Measurements from ENCODE around the gene RSRC1.

RSRC1 gene

DNA sequence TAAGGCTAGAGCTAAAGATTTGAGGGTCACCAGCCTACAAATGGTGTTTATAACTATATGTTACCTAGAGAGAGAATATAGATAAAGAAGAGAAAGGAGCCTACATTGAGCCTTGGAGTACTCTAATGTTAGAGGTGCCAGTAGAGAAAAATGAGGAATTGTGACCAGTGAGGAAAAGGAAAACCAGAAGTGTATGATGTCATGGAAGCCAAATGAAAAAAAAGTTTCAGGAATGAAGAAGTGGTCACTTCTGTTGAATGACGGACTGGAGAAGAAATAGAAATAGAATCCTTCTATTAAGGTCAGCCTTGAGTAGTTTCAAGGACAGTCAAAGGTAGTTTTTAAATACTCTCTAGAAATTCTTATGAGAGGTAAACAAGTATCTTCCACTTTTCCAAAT lies 409.9 kb downstream of the RSRC1 start:
- Histone ChIP-seq H3K4me3 (IDR thresholded peaks at IDR 0.05; ENCODE audit: insufficient read depth, low read depth, low read length) (no peak overlapping the region), H2AFZ (ENCODE audit: low read depth) (no peak overlapping the region), H3K4me1 (ENCODE audit: low read depth, poor library complexity, severe bottlenecking) (no peaks in the 10 kb centered on the region), H3K4me2 (no peak overlapping the region), H3K27ac (no peak overlapping the region), H3K9ac (no peak overlapping the region), H3K27me3 (ENCODE audit: insufficient read depth, low read depth) (no peaks in the 10 kb centered on the region), H3K79me2 (ENCODE audit: insufficient read depth, low read depth) (no peaks in the 10 kb centered on the region), H3K36me3 (ENCODE audit: insufficient read depth) (no peaks in the 10 kb centered on the region), H4K20me1 (ENCODE audit: insufficient read depth) (no peaks in the 10 kb centered on the region)
- TF ChIP-seq, protein P1, sequence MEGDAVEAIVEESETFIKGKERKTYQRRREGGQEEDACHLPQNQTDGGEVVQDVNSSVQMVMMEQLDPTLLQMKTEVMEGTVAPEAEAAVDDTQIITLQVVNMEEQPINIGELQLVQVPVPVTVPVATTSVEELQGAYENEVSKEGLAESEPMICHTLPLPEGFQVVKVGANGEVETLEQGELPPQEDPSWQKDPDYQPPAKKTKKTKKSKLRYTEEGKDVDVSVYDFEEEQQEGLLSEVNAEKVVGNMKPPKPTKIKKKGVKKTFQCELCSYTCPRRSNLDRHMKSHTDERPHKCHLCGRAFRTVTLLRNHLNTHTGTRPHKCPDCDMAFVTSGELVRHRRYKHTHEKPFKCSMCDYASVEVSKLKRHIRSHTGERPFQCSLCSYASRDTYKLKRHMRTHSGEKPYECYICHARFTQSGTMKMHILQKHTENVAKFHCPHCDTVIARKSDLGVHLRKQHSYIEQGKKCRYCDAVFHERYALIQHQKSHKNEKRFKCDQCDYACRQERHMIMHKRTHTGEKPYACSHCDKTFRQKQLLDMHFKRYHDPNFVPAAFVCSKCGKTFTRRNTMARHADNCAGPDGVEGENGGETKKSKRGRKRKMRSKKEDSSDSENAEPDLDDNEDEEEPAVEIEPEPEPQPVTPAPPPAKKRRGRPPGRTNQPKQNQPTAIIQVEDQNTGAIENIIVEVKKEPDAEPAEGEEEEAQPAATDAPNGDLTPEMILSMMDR (conservative IDR thresholded peaks at IDR 0.05; ENCODE audit: low read depth, low read length), result no peak

- H4K20me1 ChIP-seq (ENCODE audit: insufficient read depth), result no peaks in the 10 kb centered on the region
- no peaks in the 10 kb centered on the region for H3K27me3 ChIP-seq (ENCODE audit: insufficient read depth, low read depth)
- no peaks in the 10 kb centered on the region for H3K79me2 ChIP-seq (ENCODE audit: insufficient read depth, low read depth)
- H3K9ac ChIP-seq, result no peak overlapping the region
- no peak overlapping the region for H2AFZ ChIP-seq (ENCODE audit: low read depth)
- no peak overlapping the region for H3K4me2 ChIP-seq
- no peak overlapping the region for H3K27ac ChIP-seq
- H3K36me3 ChIP-seq (ENCODE audit: insufficient read depth), result no peaks in the 10 kb centered on the region
- TF ChIP-seq, protein P1 (conservative IDR thresholded peaks at IDR 0.05; ENCODE audit: low read depth, low read length), result no peak
- H3K4me1 ChIP-seq (ENCODE audit: low read depth, poor library complexity, severe bottlenecking), result no peaks in the 10 kb centered on the region
- H3K4me3 ChIP-seq (IDR thresholded peaks at IDR 0.05; ENCODE audit: insufficient read depth, low read depth, low read length), result no peak overlapping the region
Observed at GRCh38 chr3:158520433-158520832, 410.5 kb downstream of the RSRC1 start.

DNA sequence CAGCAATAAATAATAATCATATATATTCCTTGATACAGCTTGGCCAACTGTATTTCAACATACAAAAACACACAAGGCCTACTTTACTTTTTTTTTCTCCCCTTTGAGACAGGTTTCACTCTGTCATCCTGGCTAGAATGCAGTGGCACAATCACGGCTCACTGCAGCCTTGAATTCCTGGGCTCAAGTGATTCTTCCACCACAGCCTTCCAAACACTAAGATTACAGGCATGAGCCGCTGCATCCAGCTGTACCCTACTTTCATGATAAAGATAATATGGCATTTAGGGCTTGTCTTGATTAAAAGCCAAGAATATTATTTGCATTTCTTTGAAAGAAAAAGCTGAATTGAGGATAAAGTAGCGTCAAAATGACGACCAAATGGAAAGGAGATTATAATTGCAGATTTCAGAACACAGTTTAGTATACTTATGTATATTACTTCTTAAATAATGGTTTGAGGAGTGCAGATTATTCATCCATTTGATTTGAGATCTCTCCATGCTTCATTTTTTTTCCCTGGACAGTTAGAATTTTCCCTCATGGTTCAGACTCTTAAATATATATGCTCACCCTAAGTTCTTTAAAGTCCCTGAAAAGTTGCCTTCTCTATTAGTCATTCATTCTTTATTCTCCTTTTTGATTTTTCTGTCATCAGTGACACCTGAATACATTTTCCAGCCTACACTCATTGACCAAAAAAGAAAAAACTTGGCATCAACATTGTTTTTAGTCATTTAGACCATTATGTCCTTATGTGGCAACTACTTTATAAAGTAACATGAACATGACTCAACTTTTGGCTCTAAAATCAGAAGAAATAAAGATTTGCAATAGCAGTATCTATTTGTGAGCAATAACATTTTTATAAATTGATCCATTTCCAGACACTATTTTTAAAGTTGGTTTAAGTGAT lies 412.6 kb downstream of the RSRC1 start:
- no peak overlapping the region for H3K9ac ChIP-seq
- no peaks in the 10 kb centered on the region for H4K20me1 ChIP-seq (ENCODE audit: insufficient read depth)
- no peak overlapping the region for H3K4me2 ChIP-seq
- no peaks in the 10 kb centered on the region for H3K4me1 ChIP-seq (ENCODE audit: low read depth, poor library complexity, severe bottlenecking)
- no peaks in the 10 kb centered on the region for H3K36me3 ChIP-seq (ENCODE audit: insufficient read depth)
- no peak overlapping the region for H3K27ac ChIP-seq
- H2AFZ ChIP-seq (ENCODE audit: low read depth), result no peak overlapping the region
- H3K4me3 ChIP-seq (IDR thresholded peaks at IDR 0.05; ENCODE audit: insufficient read depth, low read depth, low read length), result no peak overlapping the region
- no peaks in the 10 kb centered on the region for H3K27me3 ChIP-seq (ENCODE audit: insufficient read depth, low read depth)
- TF ChIP-seq, protein P1 (conservative IDR thresholded peaks at IDR 0.05; ENCODE audit: low read depth, low read length), result no peak
- no peaks in the 10 kb centered on the region for H3K79me2 ChIP-seq (ENCODE audit: insufficient read depth, low read depth)

DNA sequence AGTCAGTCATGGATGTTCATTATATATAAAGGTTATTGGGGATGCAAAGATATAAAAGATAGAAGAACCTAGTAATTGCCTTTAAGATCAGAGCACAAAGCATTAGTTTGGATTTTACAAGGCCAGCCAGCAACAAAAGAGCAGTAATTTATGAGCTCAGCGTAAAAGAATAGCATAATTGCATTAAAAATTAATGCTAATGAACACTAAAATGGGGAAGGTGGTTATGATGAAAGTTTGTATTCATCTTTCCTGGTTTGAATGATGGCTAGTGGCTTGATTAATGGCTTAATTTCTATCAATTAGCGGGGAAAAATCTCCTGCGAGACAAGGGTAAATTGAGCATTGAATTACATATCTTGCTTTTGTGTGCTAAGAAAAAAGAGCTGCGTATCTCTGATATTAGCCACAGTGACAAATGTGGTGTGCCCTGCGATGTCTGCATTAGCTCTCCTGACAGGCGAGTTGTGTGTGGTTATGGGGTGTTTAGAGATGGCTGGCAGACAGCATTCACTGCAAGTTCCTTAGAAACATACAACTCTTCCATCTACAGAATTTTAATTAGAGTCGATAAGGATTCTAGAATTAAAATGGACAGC lies 418.3 kb downstream of the RSRC1 start:
- Histone ChIP-seq H4K20me1 (ENCODE audit: insufficient read depth) (no peaks in the 10 kb centered on the region), H3K27ac (no peak overlapping the region), H2AFZ (ENCODE audit: low read depth) (no peak overlapping the region), H3K27me3 (ENCODE audit: insufficient read depth, low read depth) (no peaks in the 10 kb centered on the region), H3K79me2 (ENCODE audit: insufficient read depth, low read depth) (no peaks in the 10 kb centered on the region), H3K9ac (no peak overlapping the region), H3K36me3 (ENCODE audit: insufficient read depth) (no peaks in the 10 kb centered on the region), H3K4me3 (IDR thresholded peaks at IDR 0.05; ENCODE audit: insufficient read depth, low read depth, low read length) (no peak overlapping the region), H3K4me1 (ENCODE audit: low read depth, poor library complexity, severe bottlenecking) (no peaks in the 10 kb centered on the region), H3K4me2 (no peak overlapping the region)
- TF ChIP-seq, protein P1 (conservative IDR thresholded peaks at IDR 0.05; ENCODE audit: low read depth, low read length), result no peak

Measured in KMS-11 (cell line).